Neural cell (in vitro differentiated cells): ENCODE results near the gene FLT3.

Experiments used
- POLR2AphosphoS5 ChIP-seq: IDR thresholded peaks from 2 replicates; pipeline ENCODE4 v1.6.1; 2012
- TAF1 ChIP-seq: IDR thresholded peaks from 2 replicates; pipeline ENCODE4 v1.6.1; 2012; ENCODE audit warnings: low read depth
- TF ChIP-seq, protein P1 (sequence below): fragments of 450-650 bp; IDR thresholded peaks from 2 replicates; pipeline ENCODE4 v1.5.1; 2014; ENCODE audit warnings: antibody characterized with exemption, mild to moderate bottlenecking, moderate library complexity; ENCODE audit not compliant: poor library complexity, severe bottlenecking

DNA sequence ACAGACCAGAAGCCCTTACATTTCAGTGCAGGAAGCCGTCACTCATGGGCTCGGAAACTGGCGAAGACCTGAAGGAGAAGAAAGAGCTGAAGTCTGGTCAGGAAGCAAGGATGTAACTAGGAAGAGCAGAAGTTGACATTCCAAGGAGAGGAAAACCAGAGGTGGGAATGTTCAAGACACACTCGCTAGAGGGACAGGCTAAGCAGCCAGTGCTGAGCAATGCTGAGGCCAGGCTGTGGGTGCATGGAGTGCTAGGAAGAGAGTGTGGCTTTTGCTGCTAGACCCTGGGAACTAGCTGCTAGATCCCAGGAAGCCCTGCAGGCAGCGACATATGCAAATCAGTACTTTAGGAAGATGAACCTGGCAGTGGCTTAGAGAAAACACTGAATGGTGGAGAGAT lies 99.8 kb downstream of the FLT3 start:
- no peak for TF ChIP-seq POLR2AphosphoS5
- TF ChIP-seq, protein P1, sequence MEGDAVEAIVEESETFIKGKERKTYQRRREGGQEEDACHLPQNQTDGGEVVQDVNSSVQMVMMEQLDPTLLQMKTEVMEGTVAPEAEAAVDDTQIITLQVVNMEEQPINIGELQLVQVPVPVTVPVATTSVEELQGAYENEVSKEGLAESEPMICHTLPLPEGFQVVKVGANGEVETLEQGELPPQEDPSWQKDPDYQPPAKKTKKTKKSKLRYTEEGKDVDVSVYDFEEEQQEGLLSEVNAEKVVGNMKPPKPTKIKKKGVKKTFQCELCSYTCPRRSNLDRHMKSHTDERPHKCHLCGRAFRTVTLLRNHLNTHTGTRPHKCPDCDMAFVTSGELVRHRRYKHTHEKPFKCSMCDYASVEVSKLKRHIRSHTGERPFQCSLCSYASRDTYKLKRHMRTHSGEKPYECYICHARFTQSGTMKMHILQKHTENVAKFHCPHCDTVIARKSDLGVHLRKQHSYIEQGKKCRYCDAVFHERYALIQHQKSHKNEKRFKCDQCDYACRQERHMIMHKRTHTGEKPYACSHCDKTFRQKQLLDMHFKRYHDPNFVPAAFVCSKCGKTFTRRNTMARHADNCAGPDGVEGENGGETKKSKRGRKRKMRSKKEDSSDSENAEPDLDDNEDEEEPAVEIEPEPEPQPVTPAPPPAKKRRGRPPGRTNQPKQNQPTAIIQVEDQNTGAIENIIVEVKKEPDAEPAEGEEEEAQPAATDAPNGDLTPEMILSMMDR: no peak
- no peak for TF ChIP-seq TAF1
